HepG2 (cell line): ENCODE measurements around the gene DYNLT5. TPM values are rescaled to one million over a fixed set of nuclear protein-coding genes. Genes with fewer than 3 reads are reported as not detected.

Source experiments
- ATAC-seq: fragments of 200-7000 bp; cut with Tn5 transposase; 3 replicates; pipeline ENCODE4 v1.9.1; 2020; ENCODE audit warnings: mild to moderate bottlenecking, moderate library complexity
- BruUV-seq: library from RNA; stranded (reverse); fragments of 400-500 nt; replicated peaks from 2 replicates; lab custom pipeline; 2021; lab: Mats Ljungman, UMichigan
- CTCF ChIA-PET: fragments of 300-600 bp; formaldehyde crosslinking; extraction: SDS; loops from one replicate; lab custom pipeline; 2021; ENCODE audit warnings: low total read pairs, inconsistent platforms, low intra/inter-chr PET ratio; lab: Yijun Ruan, JAX
- POLR2A ChIA-PET: fragments of 350-600 bp; sonication (Branson Sonifier 250); formaldehyde crosslinking; loops from one replicate; lab custom pipeline; 2020; ENCODE audit warnings: antibody characterized with exemption, inconsistent platforms; lab: Yijun Ruan, JAX
- DNase-seq: peaks from one replicate; pipeline ENCODE4 v3.0.0-alpha.2; 2015; ENCODE audit warnings: low spot score
- FAIRE-seq: peaks from 3 replicates; lab custom pipeline; 2011; peaks lifted over from hg19 to GRCh38; lab: Jason Lieb, UNC
- H2AFZ ChIP-seq: one replicate; pipeline ENCODE4 v1.6.1; 2011; ENCODE audit warnings: low read length, inconsistent platforms
- H3K27ac ChIP-seq: fragments of 300-600 bp; 3 replicates; pipeline ENCODE4 v1.8.0; 2011; ENCODE audit warnings: mixed run types, mild to moderate bottlenecking, mixed read lengths, low read length, inconsistent platforms; ENCODE audit not compliant: insufficient read depth; ENCODE audit errors: extremely low read length
- H3K27me3 ChIP-seq, 2 experiments: fragments of 200-600 bp in 1 of 2; 2 replicates in 1 of 2; 3 replicates in 1 of 2; pipeline versions ENCODE4 v1.6.0 to v1.8.0; 2011; ENCODE audit warnings: low read length in 2 of 2, mild to moderate bottlenecking in 2 of 2, moderate library complexity in 2 of 2, inconsistent platforms in 1 of 2; ENCODE audit not compliant: insufficient read depth in 2 of 2, control insufficient read depth in 1 of 2
- H3K36me3 ChIP-seq, 2 experiments: fragments of 200-600 bp in 1 of 2; replicated peaks in 1 of 2; 2 replicates in 1 of 2; 3 replicates in 1 of 2; pipeline versions ENCODE4 v1.5.1 to v1.8.0; 2011; ENCODE audit warnings: low read length in 2 of 2, inconsistent platforms in 1 of 2; ENCODE audit not compliant: insufficient read depth in 2 of 2, control insufficient read depth in 1 of 2
- H3K4me1 ChIP-seq: 2 replicates; pipeline ENCODE4 v1.5.1; 2012; ENCODE audit warnings: low read length, inconsistent platforms; ENCODE audit not compliant: insufficient read depth
- H3K4me2 ChIP-seq: 2 replicates; pipeline ENCODE4 v1.6.0; 2011; ENCODE audit warnings: low read depth, low read length, inconsistent platforms
- H3K4me3 ChIP-seq, 3 experiments: fragments of 200-600 bp in 1 of 3; sonication (generic), shearing (Covaris generic) in 1 of 3; replicated peaks in 1 of 3; 2 replicates each; pipeline ENCODE4 v1.5.1; 2011 to 2016; ENCODE audit warnings: low read length in 3 of 3, inconsistent platforms in 2 of 3, low read depth in 2 of 3, mild to moderate bottlenecking in 2 of 3, control low read depth in 1 of 3, mixed read lengths in 1 of 3; ENCODE audit not compliant: insufficient read depth in 1 of 3
- H3K79me2 ChIP-seq: one replicate; pipeline ENCODE4 v1.6.1; 2011; ENCODE audit warnings: low read length, inconsistent platforms; ENCODE audit not compliant: insufficient read depth
- H3K9ac ChIP-seq: 2 replicates; pipeline ENCODE4 v1.6.0; 2011; ENCODE audit warnings: mild to moderate bottlenecking, low read depth, low read length, inconsistent platforms; ENCODE audit not compliant: insufficient read depth
- H3K9me3 ChIP-seq: 2 replicates; pipeline ENCODE4 v1.5.1; 2012; ENCODE audit warnings: mild to moderate bottlenecking, low read length
- H4K20me1 ChIP-seq: 2 replicates; pipeline ENCODE4 v1.6.0; 2011; ENCODE audit warnings: inconsistent platforms, mild to moderate bottlenecking, low read length, moderate library complexity; ENCODE audit not compliant: insufficient read depth
- ELF4 ChIP-seq: sonication (generic); formaldehyde crosslinking; IDR thresholded peaks from 2 replicates; pipeline ENCODE4 v1.5.0; 2020; ENCODE audit warnings: missing genetic modification reagents, mild to moderate bottlenecking, moderate library complexity, borderline replicate concordance
- GPBP1L1 ChIP-seq: sonication (generic); formaldehyde crosslinking; IDR thresholded peaks from 2 replicates; pipeline ENCODE4 v1.5.0; 2020; ENCODE audit warnings: mild to moderate bottlenecking, missing genetic modification reagents
- MNT ChIP-seq: fragments of 450-650 bp; IDR thresholded peaks from 2 replicates; pipeline ENCODE4 v1.6.1; 2016
- MTA3 ChIP-seq: sonication (generic); formaldehyde crosslinking; IDR thresholded peaks from 2 replicates; pipeline ENCODE4 v1.4.0; 2020; ENCODE audit warnings: missing genetic modification reagents
- MTF2 ChIP-seq: sonication (generic); formaldehyde crosslinking; IDR thresholded peaks from 2 replicates; pipeline ENCODE4 v1.5.0; 2020; ENCODE audit warnings: missing genetic modification reagents, borderline replicate concordance
- NR3C1 ChIP-seq: sonication (generic); formaldehyde crosslinking; IDR thresholded peaks from 2 replicates; pipeline ENCODE4 v1.4.0; 2020; ENCODE audit warnings: missing genetic modification reagents
- PCBP2 ChIP-seq: fragments of 200-400 bp; formaldehyde crosslinking; optimal IDR thresholded peaks from 2 replicates; pipeline ENCODE3; 2018; ENCODE audit warnings: low read length, low read depth; ENCODE audit not compliant: poor library complexity, severe bottlenecking
- RBM22 ChIP-seq: fragments of 200-400 bp; formaldehyde crosslinking; optimal IDR thresholded peaks from 2 replicates; pipeline ENCODE3; 2017; ENCODE audit warnings: mild to moderate bottlenecking, low read length, moderate library complexity
- RXRA ChIP-seq: sonication (generic); formaldehyde crosslinking; IDR thresholded peaks from 2 replicates; pipeline ENCODE4 v1.5.1; 2020; ENCODE audit warnings: missing genetic modification reagents
- ZGPAT ChIP-seq: IDR thresholded peaks from 2 replicates; pipeline ENCODE4 v1.6.1; 2016; ENCODE audit warnings: mild to moderate bottlenecking
- ZNF292 ChIP-seq: sonication (generic); formaldehyde crosslinking; IDR thresholded peaks from 2 replicates; pipeline ENCODE4 v1.8.1; 2022; ENCODE audit warnings: mild to moderate bottlenecking, low read depth, missing genetic modification reagents, borderline replicate concordance
- ZNF430 ChIP-seq: sonication (generic); formaldehyde crosslinking; IDR thresholded peaks from 2 replicates; pipeline ENCODE4 v1.9.0; 2021; ENCODE audit warnings: mild to moderate bottlenecking, missing genetic modification reagents
- ZNF441 ChIP-seq: sonication (generic); formaldehyde crosslinking; IDR thresholded peaks from 2 replicates; pipeline ENCODE4 v1.7.0; 2021; ENCODE audit warnings: missing genetic modification reagents, borderline replicate concordance
- ZNF512 ChIP-seq: sonication (generic); formaldehyde crosslinking; IDR thresholded peaks from 2 replicates; pipeline ENCODE4 v1.4.0; 2020; ENCODE audit warnings: mild to moderate bottlenecking, missing genetic modification reagents
- ZNF543 ChIP-seq: sonication (generic); formaldehyde crosslinking; IDR thresholded peaks from 2 replicates; pipeline ENCODE4 v1.4.0; 2020; ENCODE audit warnings: mild to moderate bottlenecking, missing genetic modification reagents
- ZNF724P ChIP-seq: sonication (generic); formaldehyde crosslinking; IDR thresholded peaks from 2 replicates; pipeline ENCODE4 v1.8.0; 2022; ENCODE audit warnings: missing genetic modification reagents, borderline replicate concordance
- ZNF800 ChIP-seq: sonication (generic); formaldehyde crosslinking; IDR thresholded peaks from 2 replicates; pipeline ENCODE4 v1.4.0; 2020; ENCODE audit warnings: missing genetic modification reagents
- WGBS: methylation state at CpG from one replicate; pipeline ENCODE4 v1.1.6; 2017; ENCODE audit warnings: low lambda C conversion rate; 5-methylcytosine and 5-hydroxymethylcytosine counted together
- in situ Hi-C: cut with HindIII; loops from 2 replicates; pipeline ENCODE4 v1.10.0; 2017; ENCODE audit warnings: low pct_unique_long_range_greater_than_20kb; ENCODE audit not compliant: extremely low pct_ligation_motif_present
- intact Hi-C: fragments of 100-400 bp; cut with micrococcal nuclease; formaldehyde crosslinking; loops from one replicate; pipeline ENCODE4 v1.10.0; 2022; ENCODE audit not compliant: unreplicated experiment
- polyA plus RNA-seq, 8 experiments: library from polyadenylated mRNA; depleted of rRNA in 3 of 8; stranded (reverse) in 7 of 8; unstranded in 1 of 8; fragments of >200 nt; fragmentation: Illumina TruSeq in 4 of 8; extraction: Trizol in 4 of 8; gene quantifications; 2 replicates each; pipeline versions ENCODE4 v1.2.1 to v1.2.3, GENCODE V29; 2011 to 2016; ENCODE audit warnings: low read depth in 4 of 8, missing spikeins in 1 of 8, mixed read lengths in 1 of 8; ENCODE audit not compliant: insufficient read depth in 1 of 8
- total RNA-seq, 5 experiments: library from RNA; depleted of rRNA; stranded (reverse); fragments of >200 nt; fragmentation: Illumina TruSeq; extraction: Trizol; gene quantifications; 2 replicates each; pipeline ENCODE4 v1.2.3, GENCODE V29; 2016; ENCODE audit warnings: low read depth in 1 of 5

Gene DYNLT5
- total and polyA plus RNA-seq, 2 of the 13 experiments (the other 11 are each of a cell fraction or from before 2014, with no cell fraction given), result not detected

- no peak for FAIRE-seq
- no TSS peak for BruUV-seq
- intact Hi-C loops (no loop called here), in situ Hi-C loops (no loop called here)
- ATAC-seq, result no peak
- H3K9ac ChIP-seq, result no peak overlapping the region
- no peak for DNase-seq
- H3K4me3 ChIP-seq, result no peak overlapping the region
- POLR2A ChIA-PET, result no interaction called here
- no peak overlapping the region for H2AFZ ChIP-seq
- H3K79me2 ChIP-seq, result no peaks in the 10 kb centered on the region
- H4K20me1 ChIP-seq, result no peaks in the 10 kb centered on the region
- no peak overlapping the region for H3K27ac ChIP-seq
- no peaks in the 10 kb centered on the region for H3K27me3 ChIP-seq
- H3K9me3 ChIP-seq, result no peaks in the 10 kb centered on the region
- CTCF ChIA-PET, result no interaction called here
- no peaks in the 10 kb centered on the region for H3K4me1 ChIP-seq
- H3K4me2 ChIP-seq, result no peak overlapping the region
- H3K36me3 ChIP-seq, result no peaks in the 10 kb centered on the region
- 26% methylated on average over 4 of the region's 4 CpGs for WGBS
- TF ChIP-seq ZNF512 (CRISPR knock-in tag) (no peak), ZNF724P (no peak), MNT (no peak), MTA3 (CRISPR knock-in tag) (no peak), ZGPAT (CRISPR knock-in tag) (no peak), ELF4 (no peak), RBM22 (no peak), ZNF441 (CRISPR knock-in tag) (no peak), GPBP1L1 (CRISPR knock-in tag) (no peak), RXRA (CRISPR knock-in tag) (no peak), ZNF430 (no peak), ZNF543 (no peak), ZNF292 (CRISPR knock-in tag) (no peak), MTF2 (CRISPR knock-in tag) (no peak), NR3C1 (CRISPR knock-in tag) (no peak), PCBP2 (no peak), ZNF800 (no peak)
These were observed 35.4 kb downstream of the DYNLT5 start for GRCh38 chr1:66787641-66788040.
